Measurements from ENCODE around the gene PRODH.
"Not testable (repeated sequence)": the region's sequence is repeated elsewhere in the genome, so short reads cannot be mapped to it uniquely, and the experiment has no call there.

Gene PRODH

DNA sequence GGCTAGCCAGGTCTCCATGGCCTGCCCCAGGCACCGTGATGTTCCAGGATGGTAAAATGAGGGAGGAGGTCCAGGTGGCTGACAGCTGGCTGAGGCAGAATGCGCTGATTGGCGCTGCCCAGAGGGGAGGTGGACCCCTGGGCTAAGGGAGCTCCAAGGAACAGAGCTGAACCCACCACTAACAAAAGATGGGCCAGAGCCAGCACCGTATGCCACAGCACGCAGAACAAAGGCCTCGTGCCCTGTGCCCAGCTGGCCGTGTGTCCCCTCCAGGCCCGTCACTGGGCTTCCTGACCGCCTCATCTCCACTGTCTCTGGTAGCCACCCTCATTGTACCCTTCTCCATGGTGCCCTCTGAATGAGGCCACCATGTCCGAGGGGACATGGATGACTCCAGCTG lies 19.6 kb upstream of the PRODH start:
- TF ChIP-seq SNAI2 (CRISPR knock-in tag; IDR thresholded peaks at IDR 0.05) (no peak), CREB5 (CRISPR knock-in tag; IDR thresholded peaks at IDR 0.05; ENCODE audit: low read depth) (no peak), OSR1 (CRISPR knock-in tag; IDR thresholded peaks at IDR 0.05) (no peak), ZFP30 (CRISPR knock-in tag; IDR thresholded peaks at IDR 0.05) (no peak), RARB (CRISPR knock-in tag; IDR thresholded peaks at IDR 0.05) (no peak), ISL1 (CRISPR knock-in tag; IDR thresholded peaks at IDR 0.05) (no peak), ZNF565 (CRISPR knock-in tag; conservative IDR thresholded peaks at IDR 0.05; ENCODE audit: low read depth) (no peak), ARNTL (CRISPR knock-in tag; IDR thresholded peaks at IDR 0.05; ENCODE audit: borderline replicate concordance, low read depth) (no peak), ZC3H10 (CRISPR knock-in tag; IDR thresholded peaks at IDR 0.05) (no peak), TCF4 (CRISPR knock-in tag; IDR thresholded peaks at IDR 0.05; ENCODE audit: borderline replicate concordance) (no peak), TOX (CRISPR knock-in tag; IDR thresholded peaks at IDR 0.05; ENCODE audit: borderline replicate concordance) (no peak), ESRRG (CRISPR knock-in tag; IDR thresholded peaks at IDR 0.05) (no peak)
- TF ChIP-seq, protein P1, sequence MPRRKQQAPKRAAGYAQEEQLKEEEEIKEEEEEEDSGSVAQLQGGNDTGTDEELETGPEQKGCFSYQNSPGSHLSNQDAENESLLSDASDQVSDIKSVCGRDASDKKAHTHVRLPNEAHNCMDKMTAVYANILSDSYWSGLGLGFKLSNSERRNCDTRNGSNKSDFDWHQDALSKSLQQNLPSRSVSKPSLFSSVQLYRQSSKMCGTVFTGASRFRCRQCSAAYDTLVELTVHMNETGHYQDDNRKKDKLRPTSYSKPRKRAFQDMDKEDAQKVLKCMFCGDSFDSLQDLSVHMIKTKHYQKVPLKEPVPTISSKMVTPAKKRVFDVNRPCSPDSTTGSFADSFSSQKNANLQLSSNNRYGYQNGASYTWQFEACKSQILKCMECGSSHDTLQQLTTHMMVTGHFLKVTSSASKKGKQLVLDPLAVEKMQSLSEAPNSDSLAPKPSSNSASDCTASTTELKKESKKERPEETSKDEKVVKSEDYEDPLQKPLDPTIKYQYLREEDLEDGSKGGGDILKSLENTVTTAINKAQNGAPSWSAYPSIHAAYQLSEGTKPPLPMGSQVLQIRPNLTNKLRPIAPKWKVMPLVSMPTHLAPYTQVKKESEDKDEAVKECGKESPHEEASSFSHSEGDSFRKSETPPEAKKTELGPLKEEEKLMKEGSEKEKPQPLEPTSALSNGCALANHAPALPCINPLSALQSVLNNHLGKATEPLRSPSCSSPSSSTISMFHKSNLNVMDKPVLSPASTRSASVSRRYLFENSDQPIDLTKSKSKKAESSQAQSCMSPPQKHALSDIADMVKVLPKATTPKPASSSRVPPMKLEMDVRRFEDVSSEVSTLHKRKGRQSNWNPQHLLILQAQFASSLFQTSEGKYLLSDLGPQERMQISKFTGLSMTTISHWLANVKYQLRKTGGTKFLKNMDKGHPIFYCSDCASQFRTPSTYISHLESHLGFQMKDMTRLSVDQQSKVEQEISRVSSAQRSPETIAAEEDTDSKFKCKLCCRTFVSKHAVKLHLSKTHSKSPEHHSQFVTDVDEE (CRISPR knock-in tag; IDR thresholded peaks at IDR 0.05) = no peak
- no peak for ATAC-seq

GRCh38 chr22:18954990-18955571 lies 19.0 kb upstream of the PRODH start:
- ATAC-seq = no peak
- TF ChIP-seq BACH2 (CRISPR knock-in tag; IDR thresholded peaks at IDR 0.05; ENCODE audit: borderline replicate concordance) (no peak), PATZ1 (CRISPR knock-in tag; IDR thresholded peaks at IDR 0.05; ENCODE audit: borderline replicate concordance) (no peak), TOX (CRISPR knock-in tag; IDR thresholded peaks at IDR 0.05; ENCODE audit: borderline replicate concordance) (no peak), RARB (CRISPR knock-in tag; IDR thresholded peaks at IDR 0.05) (no peak), ZC3H10 (CRISPR knock-in tag; IDR thresholded peaks at IDR 0.05) (no peak), CREB5 (CRISPR knock-in tag; IDR thresholded peaks at IDR 0.05; ENCODE audit: low read depth) (no peak), TCF4 (CRISPR knock-in tag; IDR thresholded peaks at IDR 0.05; ENCODE audit: borderline replicate concordance) (no peak), ZFP30 (CRISPR knock-in tag; IDR thresholded peaks at IDR 0.05) (no peak)
- TF ChIP-seq, protein P1 (CRISPR knock-in tag; IDR thresholded peaks at IDR 0.05) = no peak

DNA sequence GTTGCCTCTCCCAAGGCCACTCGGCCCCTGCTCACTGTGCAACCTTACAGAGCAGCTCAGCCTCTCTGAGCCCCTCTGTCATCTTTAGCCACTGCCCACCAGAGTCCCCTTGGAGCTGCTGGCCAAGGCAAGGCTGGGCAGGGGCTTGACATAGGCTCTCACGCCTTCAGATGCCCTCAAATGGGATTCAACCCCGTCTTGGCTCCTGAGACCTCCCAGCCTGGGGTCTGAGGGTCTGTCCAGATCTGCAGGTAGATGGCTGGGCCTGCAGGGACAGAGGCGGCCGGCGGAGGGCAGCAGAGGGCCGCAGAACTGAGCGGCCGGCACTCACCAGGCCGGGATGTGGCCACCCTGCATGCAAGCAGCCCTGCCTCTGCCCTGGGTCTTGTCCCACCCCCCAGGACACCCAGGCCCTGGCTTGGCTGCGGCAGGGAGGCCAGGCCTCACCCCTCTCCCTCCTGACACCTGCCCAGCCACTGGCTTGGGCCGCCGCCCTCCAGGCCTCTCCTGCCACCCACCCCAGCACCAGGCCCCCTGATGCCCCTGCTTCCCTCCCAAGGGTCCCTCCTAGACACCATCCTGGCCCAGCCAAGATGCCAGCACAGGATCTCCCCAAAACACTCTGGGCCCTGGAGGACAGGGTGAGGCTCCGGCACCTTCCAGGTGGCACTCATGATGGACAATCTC lies 18.4 kb upstream of the PRODH start:
- ATAC-seq = peak; percentile 95

GRCh38 chr22:18953128-18953527 lies 17.0 kb upstream of the PRODH start:
- not testable (repeated sequence) for ATAC-seq

All from SK-N-SH treated with all-trans-retinoic acid at 6 μM for 48 hours (cell line).